Transverse colon (tissue), 4 donors: ENCODE results near the gene CLK3. TPM values are rescaled to one million over a fixed set of nuclear protein-coding genes. Genes with fewer than 3 reads are reported as not detected.

Experiments
- DNase-seq: peaks from one replicate; pipeline ENCODE4 v3.0.0-alpha.2; 2019
- H3K27ac ChIP-seq, 4 donors: fragments of 200-600 bp; sonication (generic); 2 replicates each; pipeline ENCODE4 v1.5.1; 2016 to 2018; ENCODE audit warnings: inconsistent platforms in 4 of 4
- H3K27me3 ChIP-seq: fragments of 200-600 bp; sonication (generic); 2 replicates; pipeline ENCODE4 v1.5.1; 2017; ENCODE audit warnings: inconsistent platforms
- H3K36me3 ChIP-seq, 4 donors: fragments of 200-600 bp; sonication (generic); 2 replicates each; pipeline ENCODE4 v1.5.1; 2017 to 2019; ENCODE audit warnings: inconsistent platforms in 4 of 4
- H3K4me1 ChIP-seq, 4 donors: fragments of 200-600 bp; sonication (generic); 2 replicates each; pipeline ENCODE4 v1.5.1; 2017 to 2020; ENCODE audit warnings: inconsistent platforms in 4 of 4
- H3K4me3 ChIP-seq, 4 donors: fragments of 200-600 bp; sonication (generic); 1 replicate in 1 of 4; 2 replicates in 3 of 4; pipeline versions ENCODE4 v1.5.1 to v1.6.1; 2017 to 2019; ENCODE audit warnings: inconsistent platforms in 4 of 4
- H3K9me3 ChIP-seq, 2 donors: fragments of 200-600 bp; sonication (generic); 2 replicates each; pipeline ENCODE4 v1.5.1; 2017 to 2019; ENCODE audit warnings: inconsistent platforms in 2 of 2
- CTCF ChIP-seq, 5 experiments: fragments of 200-600 bp in 3 of 5; fragments of 450-650 bp in 2 of 5; sonication (generic) in 3 of 5; IDR thresholded peaks; 1 replicate in 2 of 5; 2 replicates in 3 of 5; pipeline ENCODE4 v1.5.1; 2016 to 2017; ENCODE audit warnings: antibody characterized with exemption in 5 of 5, inconsistent platforms in 3 of 5, mild to moderate bottlenecking in 2 of 5, moderate library complexity in 1 of 5
- EP300 ChIP-seq: sonication (generic); formaldehyde crosslinking; IDR thresholded peaks from one replicate; pipeline ENCODE4 v1.6.1; 2017; ENCODE audit warnings: antibody characterized with exemption, low read depth
- POLR2A ChIP-seq: fragments of 450-650 bp; IDR thresholded peaks from one replicate; pipeline ENCODE4 v1.6.1; 2016; ENCODE audit warnings: antibody characterized with exemption, mild to moderate bottlenecking, moderate library complexity
- POLR2AphosphoS5 ChIP-seq, 3 donors: sonication (generic); formaldehyde crosslinking; IDR thresholded peaks; one replicate each; pipeline ENCODE4 v1.6.1; 2016; ENCODE audit warnings: antibody characterized with exemption in 3 of 3
- WGBS, 2 donors: methylation state at CpG; one replicate each; pipeline ENCODE4 v1.1.5; 2018; ENCODE audit warnings: low coverage in 1 of 2; 5-methylcytosine and 5-hydroxymethylcytosine counted together
- in situ Hi-C, 4 donors: fragments of 200-750 bp; cut with MboI; loops; one replicate each; pipeline versions ENCODE4 v1.15.0 to v1.15.1; 2017; ENCODE audit warnings: low sequenced_read_pairs in 3 of 4, low pct_ligation_motif_present in 1 of 4, low pct_unique_long_range_greater_than_20kb in 1 of 4
- intact Hi-C: fragments of 100-400 bp; cut with DNase I; formaldehyde crosslinking; loops from one replicate; pipeline ENCODE4 v1.15.1; 2023; ENCODE audit warnings: low total_unique reads
- total RNA-seq, 4 donors: library from RNA; depleted of rRNA; stranded (reverse); fragments of >200 nt; gene quantifications; one replicate each; pipeline ENCODE4 v1.1.0, GENCODE V29; 2016

The CLK3 gene
- total RNA-seq, 4 donors from 2014 or later = 144 to 420 (median 208) TPM

DNA sequence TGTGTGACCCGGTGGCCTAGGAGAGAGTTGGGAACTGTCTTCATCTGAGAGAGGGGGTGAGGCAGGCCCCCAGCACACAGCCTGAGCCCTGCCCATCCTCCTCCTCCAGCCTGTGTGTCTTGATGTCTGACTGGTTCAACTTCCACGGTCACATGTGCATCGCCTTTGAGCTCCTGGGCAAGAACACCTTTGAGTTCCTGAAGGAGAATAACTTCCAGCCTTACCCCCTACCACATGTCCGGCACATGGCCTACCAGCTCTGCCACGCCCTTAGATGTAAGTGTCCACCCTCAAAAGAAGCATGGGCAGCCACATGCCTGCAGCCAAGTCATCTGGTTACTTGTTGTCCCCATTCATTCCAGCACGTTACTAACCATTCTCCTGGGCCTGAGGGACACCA lies 10.1 kb downstream of the CLK3 start:
- no peaks in the 10 kb centered on the region for H3K27me3 ChIP-seq
- no peaks in the 10 kb centered on the region for H3K9me3 ChIP-seq
- in situ Hi-C loops (loop anchor here in 3 of 4 donors (25.0 kb wide), 2 partner anchors 312 to 337 kb away; partner anchors contain the start of genes COX5A (in 2 of the 3) and RPP25 (in 1 of the 3)), intact Hi-C loops (loop anchor here (5.0 to 10.0 kb wide), 2 partner anchors 132 to 241 kb away; no protein-coding TSS in a partner anchor)
- H3K4me3 ChIP-seq = no peak overlapping the region
- DNase-seq = no peak
- H3K36me3 ChIP-seq = peaks cover 0 to 76% (median 33%) of the 10 kb centered on the region in 4 donors
- WGBS, 2 donors = 86% methylated on average over 5 of the region's 6 CpGs; no CpG with 5 or more reads in 1 of the 2 donors
- H3K4me1 ChIP-seq = peaks cover 0 to 5% (median 1%) of the 10 kb centered on the region in 4 donors
- no peak overlapping the region for H3K27ac ChIP-seq
- TF ChIP-seq POLR2A (no peak), CTCF (IDR thresholded peaks at IDR 0.05) (no peak), EP300 (no peak), POLR2AphosphoS5 (IDR thresholded peaks at IDR 0.05) (no peak)

- TF ChIP-seq POLR2AphosphoS5 (IDR thresholded peaks at IDR 0.05) (no peak), POLR2A (no peak), EP300 (no peak), CTCF (IDR thresholded peaks at IDR 0.05) (no peak)
- H3K36me3 ChIP-seq = peaks cover 0 to 78% (median 32%) of the 10 kb centered on the region in 4 donors
- no peaks in the 10 kb centered on the region for H3K4me1 ChIP-seq
- no peak for DNase-seq
- H3K9me3 ChIP-seq = no peaks in the 10 kb centered on the region
- no peaks in the 10 kb centered on the region for H3K27me3 ChIP-seq
- H3K4me3 ChIP-seq = no peak overlapping the region
- in situ Hi-C loops (loop anchor here in 3 of 4 donors (25.0 kb wide), 2 partner anchors 311 to 336 kb away; partner anchors contain the start of genes COX5A (in 2 of the 3) and RPP25 (in 1 of the 3)), intact Hi-C loops (loop anchor here (5.0 to 10.0 kb wide), 2 partner anchors 131 to 242 kb away; no protein-coding TSS in a partner anchor)
- WGBS, 2 donors = 96 to 100% methylated on average over 1 to 7 of the region's 7 CpGs
- peak overlapping the region in 1 of 4 donors; percentile 24 for H3K27ac ChIP-seq
These were observed 10.7 kb downstream of the CLK3 start for GRCh38 chr15:74626336-74626735.

DNA sequence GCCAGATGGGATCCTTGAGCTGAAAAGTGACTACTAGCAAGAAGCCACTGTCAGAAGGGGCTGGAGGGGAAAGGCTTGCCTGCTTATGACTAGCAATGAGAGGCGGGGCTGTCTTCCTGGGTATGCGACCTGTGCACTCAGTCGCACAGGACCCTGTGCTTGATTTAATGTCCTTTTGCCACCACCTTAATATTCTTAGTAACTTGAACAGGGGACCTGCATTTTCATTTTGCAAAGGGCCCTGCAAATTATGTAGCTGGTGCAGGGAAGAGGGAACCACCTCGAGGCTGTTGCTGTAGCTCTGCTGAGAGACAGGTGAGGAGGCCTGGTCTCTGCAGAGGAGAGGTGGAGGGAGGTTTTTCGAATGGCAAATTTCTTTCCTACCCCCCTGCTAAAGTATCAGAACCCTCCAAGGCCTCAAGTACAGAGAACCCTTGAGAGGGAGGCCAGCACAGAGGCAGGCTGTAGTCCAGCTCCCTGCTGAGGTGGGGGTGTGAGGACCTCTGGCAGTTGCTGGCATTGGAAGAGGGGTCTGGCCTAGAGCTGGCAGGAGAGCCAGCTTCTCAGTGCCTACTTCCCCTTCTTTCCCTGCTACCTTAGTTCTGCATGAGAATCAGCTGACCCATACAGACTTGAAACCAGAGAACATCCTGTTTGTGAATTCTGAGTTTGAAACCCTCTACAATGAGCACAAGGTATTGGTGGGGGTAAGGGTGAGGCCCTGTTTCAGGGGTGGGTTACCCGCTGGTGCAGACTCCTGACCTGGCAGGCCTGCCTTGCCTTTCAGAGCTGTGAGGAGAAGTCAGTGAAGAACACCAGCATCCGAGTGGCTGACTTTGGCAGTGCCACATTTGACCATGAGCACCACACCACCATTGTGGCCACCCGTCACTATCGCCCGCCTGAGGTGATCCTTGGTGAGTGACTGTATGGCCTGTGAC lies 11.4 kb downstream of the CLK3 start:
- Histone ChIP-seq H3K9me3 (no peaks in the 10 kb centered on the region), H3K36me3 (peaks cover 0 to 71% (median 32%) of the 10 kb centered on the region in 4 donors), H3K4me1 (no peaks in the 10 kb centered on the region), H3K4me3 (no peak overlapping the region), H3K27ac (peak overlapping the region in 2 of 4 donors; percentile 7 to 30), H3K27me3 (no peaks in the 10 kb centered on the region)
- TF ChIP-seq POLR2AphosphoS5 (IDR thresholded peaks at IDR 0.05) (peak in 1 of 3 donors; percentile 5), CTCF (IDR thresholded peaks at IDR 0.05) (no peak), EP300 (no peak)
- no peak for DNase-seq
- whole genome bisulfite sequencing, 2 donors = 62 to 81% methylated on average over 3 to 10 of the region's 10 CpGs
- intact Hi-C loops = loop anchor here (5.0 to 10.0 kb wide), 2 partner anchors 130 to 242 kb away; no protein-coding TSS in a partner anchor
- in situ Hi-C loops = loop anchor here in 3 of 4 donors (25.0 kb wide), 2 partner anchors 310 to 335 kb away; partner anchors contain the start of genes COX5A (in 2 of the 3) and RPP25 (in 1 of the 3)

DNA sequence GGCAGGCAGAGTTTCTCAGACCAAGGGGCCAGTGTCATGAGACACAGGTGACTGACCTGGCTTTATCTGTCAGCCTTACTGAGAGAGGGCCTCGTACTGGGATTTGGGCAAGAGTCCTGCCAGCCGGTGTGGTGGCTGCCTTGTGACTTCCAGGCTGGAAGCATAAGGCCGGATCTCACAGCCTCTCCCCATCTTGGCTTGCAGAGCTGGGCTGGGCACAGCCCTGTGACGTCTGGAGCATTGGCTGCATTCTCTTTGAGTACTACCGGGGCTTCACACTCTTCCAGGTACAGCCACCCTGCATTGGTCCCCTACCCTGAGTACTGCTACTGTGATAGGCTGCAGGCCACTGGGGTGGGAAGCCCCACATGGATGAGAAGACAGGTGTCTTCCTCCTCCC lies 12.1 kb downstream of the CLK3 start:
- no peaks in the 10 kb centered on the region for H3K9me3 ChIP-seq
- H3K36me3 ChIP-seq = peaks cover 0 to 65% (median 32%) of the 10 kb centered on the region in 4 donors
- intact Hi-C loops = loop anchor here (5.0 to 10.0 kb wide), 2 partner anchors 130 to 243 kb away; no protein-coding TSS in a partner anchor
- in situ Hi-C loops = loop anchor here in 3 of 4 donors (25.0 kb wide), 2 partner anchors 310 to 335 kb away; partner anchors contain the start of genes COX5A (in 2 of the 3) and RPP25 (in 1 of the 3)
- no peaks in the 10 kb centered on the region for H3K27me3 ChIP-seq
- H3K4me3 ChIP-seq = no peak overlapping the region
- WGBS, 2 donors = 96% methylated on average over 5 of the region's 5 CpGs; no CpG with 5 or more reads in 1 of the 2 donors
- no peaks in the 10 kb centered on the region for H3K4me1 ChIP-seq
- H3K27ac ChIP-seq = peak overlapping the region in 2 of 4 donors; percentile 7 to 30
- TF ChIP-seq POLR2A (no peak), EP300 (no peak), POLR2AphosphoS5 (IDR thresholded peaks at IDR 0.05) (no peak), CTCF (IDR thresholded peaks at IDR 0.05) (no peak)
- DNase-seq = no peak
